Epithelial cell of esophagus (primary cell): ENCODE measurements around the gene PTPN23.
A peak's percentile ranks its signal among the peaks of the same experiment; 100 is the strongest.
"Not testable (repeated sequence)": the region's sequence is repeated elsewhere in the genome, so short reads cannot be mapped to it uniquely, and the experiment has no call there.

Source experiments
- DNase-seq: peaks from one replicate; pipeline ENCODE4 v3.0.0; 2010; ENCODE audit warnings: low read depth
- H3K4me3 ChIP-seq: 2 replicates; pipeline ENCODE4 v1.5.1; 2011; ENCODE audit warnings: mild to moderate bottlenecking, low read length, control low read depth
- CTCF ChIP-seq: IDR thresholded peaks from 2 replicates; pipeline ENCODE4 v1.5.1; 2011; ENCODE audit warnings: low read depth, mild to moderate bottlenecking, low read length, control low read depth, inconsistent platforms; ENCODE audit not compliant: insufficient read depth; ENCODE audit errors: missing control alignments

The PTPN23 gene

DNA sequence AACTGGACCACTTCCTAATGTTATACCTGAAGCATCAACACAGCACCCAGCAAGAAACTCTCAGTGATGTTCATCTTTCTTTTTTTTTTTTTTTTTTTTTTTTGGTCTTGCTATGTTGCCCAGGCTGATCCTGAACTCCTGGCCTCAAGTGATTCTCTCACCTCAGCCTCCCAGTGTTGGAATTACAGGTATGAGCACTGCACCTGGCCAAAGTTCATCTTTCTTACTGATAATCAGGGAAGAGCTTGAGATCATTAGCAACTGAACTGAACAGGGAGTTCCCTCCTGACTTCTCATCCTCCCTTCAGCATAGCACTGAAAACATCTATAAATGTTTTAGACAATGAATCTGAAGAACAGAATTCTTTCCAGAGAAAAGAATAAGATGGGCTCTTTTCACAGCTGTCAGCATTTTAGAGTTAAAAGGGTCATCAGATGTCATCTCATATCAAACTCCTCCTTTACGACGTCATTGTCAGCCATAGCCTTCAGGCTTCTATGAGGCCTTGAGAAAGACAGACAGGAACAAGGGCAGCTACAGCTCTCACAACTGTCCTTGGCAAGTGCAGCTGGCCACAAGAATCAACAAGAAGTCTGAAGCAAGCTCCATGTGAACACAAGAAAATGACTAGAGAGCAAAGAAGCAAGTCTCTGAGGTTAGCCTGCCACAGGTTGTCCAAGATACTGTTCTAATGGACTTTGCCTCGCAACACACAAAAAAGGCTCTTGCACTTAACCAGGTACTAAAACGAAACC lies 61.2 kb downstream of the PTPN23 start:
- DNase-seq = no peak
- TF ChIP-seq CTCF = no peak
- H3K4me3 ChIP-seq = no peak overlapping the region

GRCh38 chr3:47443611-47443995 lies 62.8 kb downstream of the PTPN23 start:
- no peak for TF ChIP-seq CTCF
- H3K4me3 ChIP-seq = peak overlapping the region; percentile 20
- peak; percentile 86 for DNase-seq

- DNase-seq = peak; percentile 98
- TF ChIP-seq CTCF = no peak
- H3K4me3 ChIP-seq = peak overlapping the region; percentile 20
Measured at GRCh38 chr3:47444103-47444502, 63.3 kb downstream of the PTPN23 start.

DNA sequence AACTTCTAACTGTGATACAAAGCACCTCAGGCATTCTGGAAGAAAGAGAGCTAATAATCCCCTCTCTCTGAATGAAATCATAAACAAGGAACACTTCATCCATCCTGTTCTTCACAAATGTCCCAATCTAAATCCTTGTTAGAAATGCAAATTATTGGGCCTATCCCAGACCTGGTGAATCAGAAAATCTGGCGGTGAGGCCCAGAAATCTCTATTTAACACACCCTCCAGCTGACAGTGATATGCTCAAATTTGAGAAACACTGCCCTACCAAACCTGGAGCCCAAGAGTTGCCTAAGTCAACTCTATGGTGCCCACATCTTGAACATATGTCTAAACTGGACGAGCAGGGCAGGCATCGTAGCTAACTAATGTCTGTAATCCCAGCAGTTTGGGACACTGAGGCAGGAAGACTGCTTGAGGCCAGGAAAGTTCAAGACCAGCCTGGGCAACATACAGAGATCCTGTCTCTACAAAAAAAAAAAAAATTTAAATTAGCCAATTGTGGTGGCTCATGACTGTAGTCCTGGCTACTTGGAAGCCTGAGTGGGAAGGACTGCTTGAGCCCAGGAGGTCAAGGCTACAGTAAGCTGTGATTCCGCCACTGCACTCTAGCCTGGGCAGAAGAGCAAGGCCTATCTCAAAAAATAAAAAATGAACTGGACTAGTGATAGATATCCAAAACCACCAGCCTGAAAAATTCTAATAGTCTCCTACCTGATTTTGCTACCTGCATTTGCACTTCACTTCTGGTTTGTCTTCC lies 71.8 kb downstream of the PTPN23 start:
- no peak overlapping the region for H3K4me3 ChIP-seq
- TF ChIP-seq CTCF = no peak
- DNase-seq = no peak

DNA sequence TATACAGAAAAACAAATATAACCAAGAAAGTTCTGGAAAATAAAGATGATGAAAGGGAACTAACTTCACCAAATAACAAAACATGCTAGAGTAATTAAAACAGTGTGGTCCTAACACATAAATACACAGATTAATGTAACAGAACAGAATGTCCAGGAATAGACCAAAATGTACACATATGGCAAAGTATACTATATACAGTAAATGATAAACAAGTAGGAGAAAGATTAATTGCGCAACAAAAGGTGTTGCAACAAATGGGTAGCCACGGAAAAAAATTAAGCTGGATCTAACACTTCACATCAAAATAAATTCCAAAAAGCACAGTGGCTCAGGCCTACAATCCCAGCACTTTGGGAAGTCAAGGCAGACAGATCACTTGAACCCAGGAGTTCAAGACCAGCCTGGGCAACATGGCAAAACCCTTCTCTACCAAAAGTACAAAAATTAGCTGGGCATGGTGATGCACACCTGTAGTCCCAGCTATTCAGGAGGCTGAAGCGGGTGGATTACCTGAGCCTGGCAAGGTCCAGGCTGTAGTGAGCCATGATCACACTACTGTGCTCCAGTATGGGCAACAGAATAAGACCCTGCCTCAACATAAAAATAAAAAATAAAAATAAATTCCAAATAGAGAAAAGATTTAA lies 75.1 kb downstream of the PTPN23 start:
- peak; percentile 57 for DNase-seq
- H3K4me3 ChIP-seq = no peak overlapping the region
- TF ChIP-seq CTCF = no peak

DNA sequence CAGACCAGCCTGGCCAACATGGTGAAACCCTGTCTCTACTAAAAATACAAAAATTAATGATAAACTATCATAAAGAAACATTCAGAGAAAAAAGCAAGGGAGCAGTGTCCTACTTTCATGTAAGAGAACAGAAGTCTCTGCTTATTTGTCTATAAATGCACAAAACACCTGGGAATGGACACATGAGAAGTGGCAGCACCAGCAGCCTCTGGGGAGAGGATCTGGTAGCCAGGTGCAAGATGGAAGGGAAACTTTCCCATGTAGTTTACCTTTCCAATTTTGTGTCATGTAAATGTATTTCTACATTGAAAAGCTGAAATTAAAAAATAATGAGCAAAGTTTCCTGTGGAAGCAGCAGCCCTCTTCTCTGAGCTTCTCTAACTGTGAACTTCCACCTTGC lies 76.2 kb downstream of the PTPN23 start:
- no peak for TF ChIP-seq CTCF
- DNase-seq = no peak

DNA sequence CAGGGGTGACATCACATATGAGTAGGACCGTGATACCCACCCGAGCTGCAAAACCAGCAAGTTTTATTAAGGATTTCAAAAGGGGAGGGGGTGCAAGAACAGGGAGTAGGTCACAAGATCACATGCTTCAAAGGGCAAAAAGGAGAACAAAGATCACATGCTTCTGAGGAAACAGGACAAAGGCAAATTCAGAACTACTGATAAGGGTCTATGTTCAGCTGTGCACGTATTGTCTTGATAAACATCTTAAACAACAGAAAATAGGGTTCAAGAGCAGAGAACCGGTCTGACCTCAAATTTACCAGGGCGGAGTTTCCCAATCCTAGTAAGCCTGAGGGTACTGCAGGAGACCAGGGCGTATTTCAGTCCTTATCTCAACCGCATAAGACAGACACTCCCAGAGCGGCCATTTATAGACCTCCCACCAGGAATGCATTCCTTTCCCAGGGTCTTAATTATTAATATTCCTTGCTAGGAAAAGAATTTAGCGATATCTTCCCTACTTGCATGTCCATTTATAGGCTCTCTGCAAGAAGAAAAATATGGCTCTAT lies 78.8 kb downstream of the PTPN23 start:
- not testable (repeated sequence) for DNase-seq, H3K4me3 ChIP-seq

More for the DNA sequence above, 76.2 kb downstream of the PTPN23 start:
- H3K4me3 ChIP-seq = no peak overlapping the region
